ENCODE data around the gene NR4A1.

Gene NR4A1

GRCh38 chr12:52052468-52053186 lies 1.4 kb downstream of the NR4A1 start:
- DNase-seq (ENCODE audit: low read depth in 1 of 2, low spot score in 1 of 2): peak; percentile 78 to 96
- no peak for TF ChIP-seq JUND (IDR thresholded peaks at IDR 0.05; ENCODE audit: low read depth)
- in situ Hi-C loops (cut with HindIII; ENCODE audit: low pct_unique_long_range_greater_than_20kb, low sequenced_read_pairs): no loop called here

GRCh38 chr12:52053536-52054209 lies 2.4 kb downstream of the NR4A1 start:
- DNase-seq (ENCODE audit: low read depth in 1 of 2, low spot score in 1 of 2): no peak

GRCh38 chr12:52054231-52054832 lies 3.1 kb downstream of the NR4A1 start:
- no peak for DNase-seq (ENCODE audit: low read depth in 1 of 2, low spot score in 1 of 2)
- TF ChIP-seq JUND (IDR thresholded peaks at IDR 0.05; ENCODE audit: low read depth): no peak
- in situ Hi-C loops (cut with HindIII; ENCODE audit: low pct_unique_long_range_greater_than_20kb, low sequenced_read_pairs): no loop called here

More at GRCh38 chr12:52053536-52054209, 2.4 kb downstream of the NR4A1 start:
- in situ Hi-C loops (cut with HindIII; ENCODE audit: low pct_unique_long_range_greater_than_20kb, low sequenced_read_pairs): no loop called here
- TF ChIP-seq JUND (IDR thresholded peaks at IDR 0.05; ENCODE audit: low read depth): no peak

GRCh38 chr12:52054833-52055730 lies 3.8 kb downstream of the NR4A1 start:
- in situ Hi-C loops (cut with HindIII; ENCODE audit: low pct_unique_long_range_greater_than_20kb, low sequenced_read_pairs): no loop called here
- DNase-seq (ENCODE audit: low read depth in 1 of 2, low spot score in 1 of 2): no peak

GRCh38 chr12:52055731-52056711 lies 4.8 kb downstream of the NR4A1 start:
- in situ Hi-C loops (cut with HindIII; ENCODE audit: low pct_unique_long_range_greater_than_20kb, low sequenced_read_pairs): no loop called here
- DNase-seq (ENCODE audit: low read depth in 1 of 2, low spot score in 1 of 2): no peak
- no peak for TF ChIP-seq JUND (IDR thresholded peaks at IDR 0.05; ENCODE audit: low read depth)

More at GRCh38 chr12:52054833-52055730, 3.8 kb downstream of the NR4A1 start:
- TF ChIP-seq JUND (IDR thresholded peaks at IDR 0.05; ENCODE audit: low read depth): no peak

GRCh38 chr12:52056801-52057637 lies 5.8 kb downstream of the NR4A1 start:
- DNase-seq (ENCODE audit: low read depth in 1 of 2, low spot score in 1 of 2): no peak
- in situ Hi-C loops (cut with HindIII; ENCODE audit: low pct_unique_long_range_greater_than_20kb, low sequenced_read_pairs): no loop called here

GRCh38 chr12:52057638-52058576 lies 6.7 kb downstream of the NR4A1 start:
- no peak for TF ChIP-seq JUND (IDR thresholded peaks at IDR 0.05; ENCODE audit: low read depth)
- in situ Hi-C loops (cut with HindIII; ENCODE audit: low pct_unique_long_range_greater_than_20kb, low sequenced_read_pairs): no loop called here
- no peak for DNase-seq (ENCODE audit: low read depth in 1 of 2, low spot score in 1 of 2)

More at GRCh38 chr12:52056801-52057637, 5.8 kb downstream of the NR4A1 start:
- no peak for TF ChIP-seq JUND (IDR thresholded peaks at IDR 0.05; ENCODE audit: low read depth)

- in situ Hi-C loops (cut with HindIII; ENCODE audit: low pct_unique_long_range_greater_than_20kb, low sequenced_read_pairs): no loop called here
- no peak for DNase-seq (ENCODE audit: low read depth in 1 of 2, low spot score in 1 of 2)
- TF ChIP-seq JUND (IDR thresholded peaks at IDR 0.05; ENCODE audit: low read depth): no peak
These were observed 7.6 kb downstream of the NR4A1 start for GRCh38 chr12:52058631-52059361.

Data from T47D (cell line).